Liver (tissue), 9 donors: ENCODE results near the gene RGS13. TPM values are rescaled to one million over a fixed set of nuclear protein-coding genes. Genes with fewer than 3 reads are reported as not detected.

Experiments used
- DNase-seq: peaks from one replicate; pipeline ENCODE4 v3.0.0-alpha.2; 2017; ENCODE audit warnings: low spot score
- H3K27ac ChIP-seq, 2 donors: one replicate each; pipeline ENCODE4 v1.7.0; 2013; ENCODE audit warnings: inconsistent platforms in 2 of 2, low read length in 2 of 2, control low read depth in 1 of 2, low read depth in 1 of 2, mild to moderate bottlenecking in 1 of 2
- H3K27me3 ChIP-seq, 4 donors: one replicate each; pipeline versions ENCODE4 v1.6.1 to v1.7.0; 2013; ENCODE audit warnings: low read length in 3 of 4, inconsistent platforms in 1 of 4, mild to moderate bottlenecking in 1 of 4, moderate library complexity in 1 of 4; ENCODE audit not compliant: control insufficient read depth in 4 of 4, insufficient read depth in 4 of 4
- H3K36me3 ChIP-seq, 4 donors: one replicate each; pipeline versions ENCODE4 v1.6.1 to v1.7.0; 2013; ENCODE audit warnings: low read length in 3 of 4, mild to moderate bottlenecking in 3 of 4, low read depth in 1 of 4, moderate library complexity in 1 of 4; ENCODE audit not compliant: control insufficient read depth in 4 of 4, insufficient read depth in 3 of 4
- H3K4me1 ChIP-seq, 4 donors: one replicate each; pipeline versions ENCODE4 v1.6.1 to v1.7.0; 2013; ENCODE audit warnings: low read length in 3 of 4, mild to moderate bottlenecking in 3 of 4, moderate library complexity in 1 of 4; ENCODE audit not compliant: control insufficient read depth in 4 of 4, insufficient read depth in 4 of 4
- H3K4me3 ChIP-seq, 3 donors: one replicate each; pipeline versions ENCODE4 v1.6.1 to v1.7.0; 2013; ENCODE audit warnings: low read length in 3 of 3, control low read depth in 1 of 3, low read depth in 1 of 3, mild to moderate bottlenecking in 1 of 3
- H3K9ac ChIP-seq, 2 donors: one replicate each; pipeline ENCODE4 v1.7.0; 2013; ENCODE audit warnings: low read length in 2 of 2, mild to moderate bottlenecking in 2 of 2, moderate library complexity in 2 of 2, control low read depth in 1 of 2, low read depth in 1 of 2
- H3K9me3 ChIP-seq, 4 donors: one replicate each; pipeline versions ENCODE4 v1.6.1 to v1.7.0; 2013; ENCODE audit warnings: low read length in 3 of 4; ENCODE audit not compliant: control insufficient read depth in 4 of 4
- FOXA1 ChIP-seq: IDR thresholded peaks from 2 replicates; pipeline ENCODE4 v1.6.1; 2016; ENCODE audit warnings: antibody characterized with exemption
- FOXA2 ChIP-seq: IDR thresholded peaks from 2 replicates; pipeline ENCODE4 v1.6.1; 2016; ENCODE audit warnings: antibody characterized with exemption
- GABPA ChIP-seq, 2 donors: IDR thresholded peaks in 1 of 2; conservative IDR thresholded peaks in 1 of 2; 2 replicates each; pipeline ENCODE4 v1.6.1; 2016; ENCODE audit warnings: antibody characterized with exemption in 2 of 2, mild to moderate bottlenecking in 1 of 2, moderate library complexity in 1 of 2
- HNF4A ChIP-seq, 2 donors: conservative IDR thresholded peaks; 2 replicates each; pipeline ENCODE4 v1.6.1; 2016; ENCODE audit warnings: antibody characterized with exemption in 2 of 2, mild to moderate bottlenecking in 2 of 2
- NR2F2 ChIP-seq: IDR thresholded peaks from 2 replicates; pipeline ENCODE4 v1.6.1; 2016; ENCODE audit warnings: antibody characterized with exemption
- TAF1 ChIP-seq: conservative IDR thresholded peaks from 2 replicates; pipeline ENCODE4 v1.6.1; 2016; ENCODE audit warnings: antibody characterized with exemption, mild to moderate bottlenecking
- WGBS: extraction: QIAGEN DNeasy Blood & Tissue Kit; methylation state at CpG from one replicate; pipeline ENCODE4 v1.1.7; 2013; 5-methylcytosine and 5-hydroxymethylcytosine counted together
- polyA plus RNA-seq, 2 donors: library from polyadenylated mRNA; stranded (reverse) in 1 of 2; unstranded in 1 of 2; fragments of 200-250 nt in 1 of 2; fragments of >200 nt in 1 of 2; fragmentation: Nextera tagmentation in 1 of 2; extraction: Ambion mirVana in 1 of 2; gene quantifications; one replicate each; pipeline versions ENCODE4 v1.2.1 to v1.2.3, GENCODE V29; 2013 to 2015
- total RNA-seq, 2 donors: library from RNA; depleted of rRNA; stranded (reverse); fragments of >200 nt; gene quantifications; one replicate each; pipeline ENCODE4 v1.2.3, GENCODE V29; 2014
- TF ChIP-seq, protein P1 (sequence below): IDR thresholded peaks from 2 replicates; pipeline ENCODE4 v1.6.1; 2016; ENCODE audit warnings: antibody characterized with exemption
- TF ChIP-seq, protein P2 (sequence below): IDR thresholded peaks from 2 replicates; pipeline ENCODE4 v1.6.1; 2016; ENCODE audit warnings: antibody characterized with exemption, mild to moderate bottlenecking
- TF ChIP-seq, protein P3 (sequence below): fragments of 150-350 bp; IDR thresholded peaks from 2 replicates; pipeline ENCODE4 v1.5.1; 2017; ENCODE audit warnings: improper control_type of control experiment, low read depth, low read length; ENCODE audit not compliant: missing input control
- TF ChIP-seq, protein P4 (sequence below): IDR thresholded peaks from 2 replicates; pipeline ENCODE4 v1.6.1; 2016; ENCODE audit warnings: antibody characterized with exemption
- donor health status: healthy.
- donor health status: healthy.
- donor health status: healthy.
- donor health status: healthy.
- donor health status: healthy.

The RGS13 gene
- total and polyA plus RNA-seq, 4 donors: under 0.01 to 0.05 TPM; not detected in 2

DNA sequence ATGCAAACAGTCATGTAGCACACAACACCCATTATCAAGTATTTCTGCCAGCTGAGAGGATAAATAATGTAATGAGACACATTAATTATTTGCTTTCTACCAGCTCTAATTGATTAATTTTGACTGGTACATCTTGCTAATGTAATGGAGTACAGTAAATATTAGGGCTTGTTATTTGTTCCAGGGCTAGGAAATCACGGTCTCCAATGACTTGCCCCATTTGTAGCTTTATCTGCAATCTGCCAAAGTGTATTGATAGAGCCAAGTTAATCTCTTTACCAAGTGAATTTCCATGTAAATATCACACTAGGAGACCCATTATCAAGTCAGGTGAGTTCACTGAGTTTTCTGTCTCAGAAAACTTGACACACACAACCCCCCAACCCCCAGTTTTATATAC, 55.1 kb downstream of the RGS13 start:
- Histone ChIP-seq H3K36me3 (no peaks in the 10 kb centered on the region), H3K9ac (no peak overlapping the region), H3K27ac (no peak overlapping the region), H3K27me3 (no peaks in the 10 kb centered on the region), H3K4me1 (no peaks in the 10 kb centered on the region), H3K9me3 (no peaks in the 10 kb centered on the region), H3K4me3 (no peak overlapping the region)
- 32% methylated on average over 1 of the region's 1 CpG for WGBS
- TF ChIP-seq, protein P1, sequence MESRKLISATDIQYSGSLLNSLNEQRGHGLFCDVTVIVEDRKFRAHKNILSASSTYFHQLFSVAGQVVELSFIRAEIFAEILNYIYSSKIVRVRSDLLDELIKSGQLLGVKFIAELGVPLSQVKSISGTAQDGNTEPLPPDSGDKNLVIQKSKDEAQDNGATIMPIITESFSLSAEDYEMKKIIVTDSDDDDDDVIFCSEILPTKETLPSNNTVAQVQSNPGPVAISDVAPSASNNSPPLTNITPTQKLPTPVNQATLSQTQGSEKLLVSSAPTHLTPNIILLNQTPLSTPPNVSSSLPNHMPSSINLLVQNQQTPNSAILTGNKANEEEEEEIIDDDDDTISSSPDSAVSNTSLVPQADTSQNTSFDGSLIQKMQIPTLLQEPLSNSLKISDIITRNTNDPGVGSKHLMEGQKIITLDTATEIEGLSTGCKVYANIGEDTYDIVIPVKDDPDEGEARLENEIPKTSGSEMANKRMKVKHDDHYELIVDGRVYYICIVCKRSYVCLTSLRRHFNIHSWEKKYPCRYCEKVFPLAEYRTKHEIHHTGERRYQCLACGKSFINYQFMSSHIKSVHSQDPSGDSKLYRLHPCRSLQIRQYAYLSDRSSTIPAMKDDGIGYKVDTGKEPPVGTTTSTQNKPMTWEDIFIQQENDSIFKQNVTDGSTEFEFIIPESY: no peak
- no peak for TF ChIP-seq NR2F2
- TF ChIP-seq, protein P2, sequence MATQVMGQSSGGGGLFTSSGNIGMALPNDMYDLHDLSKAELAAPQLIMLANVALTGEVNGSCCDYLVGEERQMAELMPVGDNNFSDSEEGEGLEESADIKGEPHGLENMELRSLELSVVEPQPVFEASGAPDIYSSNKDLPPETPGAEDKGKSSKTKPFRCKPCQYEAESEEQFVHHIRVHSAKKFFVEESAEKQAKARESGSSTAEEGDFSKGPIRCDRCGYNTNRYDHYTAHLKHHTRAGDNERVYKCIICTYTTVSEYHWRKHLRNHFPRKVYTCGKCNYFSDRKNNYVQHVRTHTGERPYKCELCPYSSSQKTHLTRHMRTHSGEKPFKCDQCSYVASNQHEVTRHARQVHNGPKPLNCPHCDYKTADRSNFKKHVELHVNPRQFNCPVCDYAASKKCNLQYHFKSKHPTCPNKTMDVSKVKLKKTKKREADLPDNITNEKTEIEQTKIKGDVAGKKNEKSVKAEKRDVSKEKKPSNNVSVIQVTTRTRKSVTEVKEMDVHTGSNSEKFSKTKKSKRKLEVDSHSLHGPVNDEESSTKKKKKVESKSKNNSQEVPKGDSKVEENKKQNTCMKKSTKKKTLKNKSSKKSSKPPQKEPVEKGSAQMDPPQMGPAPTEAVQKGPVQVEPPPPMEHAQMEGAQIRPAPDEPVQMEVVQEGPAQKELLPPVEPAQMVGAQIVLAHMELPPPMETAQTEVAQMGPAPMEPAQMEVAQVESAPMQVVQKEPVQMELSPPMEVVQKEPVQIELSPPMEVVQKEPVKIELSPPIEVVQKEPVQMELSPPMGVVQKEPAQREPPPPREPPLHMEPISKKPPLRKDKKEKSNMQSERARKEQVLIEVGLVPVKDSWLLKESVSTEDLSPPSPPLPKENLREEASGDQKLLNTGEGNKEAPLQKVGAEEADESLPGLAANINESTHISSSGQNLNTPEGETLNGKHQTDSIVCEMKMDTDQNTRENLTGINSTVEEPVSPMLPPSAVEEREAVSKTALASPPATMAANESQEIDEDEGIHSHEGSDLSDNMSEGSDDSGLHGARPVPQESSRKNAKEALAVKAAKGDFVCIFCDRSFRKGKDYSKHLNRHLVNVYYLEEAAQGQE: no peak
- DNase-seq: no peak

DNA sequence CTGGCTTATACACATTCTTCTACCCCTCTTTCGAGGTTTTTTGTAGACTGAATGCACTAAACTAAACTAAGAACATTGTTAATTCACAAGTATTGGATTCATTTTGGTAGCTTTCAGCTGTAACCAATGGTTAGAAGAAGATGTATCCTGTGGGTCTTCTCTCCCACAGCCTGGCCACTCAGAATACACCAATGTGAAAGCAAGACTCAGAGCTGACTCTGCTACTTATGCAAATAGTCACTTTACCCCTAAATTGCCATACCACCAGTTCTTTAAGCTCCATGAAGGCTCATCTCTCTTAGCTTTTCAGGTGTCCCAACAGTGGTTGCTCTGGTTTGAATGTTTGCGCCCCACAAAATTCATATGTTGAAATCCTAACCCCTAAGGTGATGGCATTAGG, 60.1 kb downstream of the RGS13 start:
- Histone ChIP-seq H3K9ac (no peak overlapping the region), H3K27ac (no peak overlapping the region), H3K36me3 (no peaks in the 10 kb centered on the region), H3K27me3 (no peaks in the 10 kb centered on the region), H3K4me1 (peaks cover 0 to 2% (median 0%) of the 10 kb centered on the region in 4 donors), H3K9me3 (no peaks in the 10 kb centered on the region), H3K4me3 (no peak overlapping the region)
- 85% methylated on average over 2 of the region's 2 CpGs for WGBS
- no peak for DNase-seq
- no peak for TF ChIP-seq FOXA2
- TF ChIP-seq GABPA (IDR thresholded peaks at IDR 0.05 in 1 of 2, conservative IDR thresholded peaks at IDR 0.05 in 1 of 2): no peak
- TF ChIP-seq, protein P3, sequence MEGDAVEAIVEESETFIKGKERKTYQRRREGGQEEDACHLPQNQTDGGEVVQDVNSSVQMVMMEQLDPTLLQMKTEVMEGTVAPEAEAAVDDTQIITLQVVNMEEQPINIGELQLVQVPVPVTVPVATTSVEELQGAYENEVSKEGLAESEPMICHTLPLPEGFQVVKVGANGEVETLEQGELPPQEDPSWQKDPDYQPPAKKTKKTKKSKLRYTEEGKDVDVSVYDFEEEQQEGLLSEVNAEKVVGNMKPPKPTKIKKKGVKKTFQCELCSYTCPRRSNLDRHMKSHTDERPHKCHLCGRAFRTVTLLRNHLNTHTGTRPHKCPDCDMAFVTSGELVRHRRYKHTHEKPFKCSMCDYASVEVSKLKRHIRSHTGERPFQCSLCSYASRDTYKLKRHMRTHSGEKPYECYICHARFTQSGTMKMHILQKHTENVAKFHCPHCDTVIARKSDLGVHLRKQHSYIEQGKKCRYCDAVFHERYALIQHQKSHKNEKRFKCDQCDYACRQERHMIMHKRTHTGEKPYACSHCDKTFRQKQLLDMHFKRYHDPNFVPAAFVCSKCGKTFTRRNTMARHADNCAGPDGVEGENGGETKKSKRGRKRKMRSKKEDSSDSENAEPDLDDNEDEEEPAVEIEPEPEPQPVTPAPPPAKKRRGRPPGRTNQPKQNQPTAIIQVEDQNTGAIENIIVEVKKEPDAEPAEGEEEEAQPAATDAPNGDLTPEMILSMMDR: no peak
- TF ChIP-seq NR2F2: no peak
- TF ChIP-seq TAF1: no peak
- no peak for TF ChIP-seq FOXA1
- TF ChIP-seq, protein P4, sequence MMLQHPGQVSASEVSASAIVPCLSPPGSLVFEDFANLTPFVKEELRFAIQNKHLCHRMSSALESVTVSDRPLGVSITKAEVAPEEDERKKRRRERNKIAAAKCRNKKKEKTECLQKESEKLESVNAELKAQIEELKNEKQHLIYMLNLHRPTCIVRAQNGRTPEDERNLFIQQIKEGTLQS: no peak

DNA sequence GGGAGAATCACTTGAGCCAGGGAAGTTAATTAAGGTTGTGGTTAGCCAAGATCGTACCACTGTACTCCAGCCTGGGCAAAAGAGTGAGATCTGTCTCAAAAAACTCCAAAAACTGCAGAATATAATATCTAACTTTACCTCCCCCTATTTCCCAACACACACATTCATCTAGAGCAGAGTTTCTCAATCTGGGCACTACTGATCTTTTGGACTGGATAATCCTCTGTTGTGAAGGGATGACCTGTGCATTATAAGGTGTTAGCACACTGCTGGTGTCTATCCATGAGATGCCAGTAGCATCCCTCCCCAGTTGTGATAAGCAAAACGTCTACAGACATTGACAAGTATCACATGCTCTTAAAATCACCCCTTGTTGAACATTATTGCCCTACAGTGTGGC, 61.8 kb downstream of the RGS13 start:
- Histone ChIP-seq H3K27me3 (no peaks in the 10 kb centered on the region), H3K9me3 (no peaks in the 10 kb centered on the region), H3K4me1 (peaks cover 0 to 6% (median 3%) of the 10 kb centered on the region in 4 donors), H3K9ac (no peak overlapping the region), H3K36me3 (no peaks in the 10 kb centered on the region), H3K4me3 (no peak overlapping the region), H3K27ac (no peak overlapping the region)
- DNase-seq: no peak
- WGBS: 78% methylated on average over 2 of the region's 2 CpGs
- TF ChIP-seq, protein P2: no peak
- TF ChIP-seq HNF4A (conservative IDR thresholded peaks at IDR 0.05): peak; percentile 42 to 58
